GM12873 (cell line): ENCODE measurements around the gene RRP36.

Source experiments
- TF ChIP-seq, protein P1 (sequence below): IDR thresholded peaks from 2 replicates; pipeline ENCODE4 v1.5.1; 2012; ENCODE audit warnings: low read depth, mild to moderate bottlenecking, moderate library complexity, low read length, control low read depth; ENCODE audit not compliant: insufficient read depth; ENCODE audit errors: missing control alignments

Gene RRP36

DNA sequence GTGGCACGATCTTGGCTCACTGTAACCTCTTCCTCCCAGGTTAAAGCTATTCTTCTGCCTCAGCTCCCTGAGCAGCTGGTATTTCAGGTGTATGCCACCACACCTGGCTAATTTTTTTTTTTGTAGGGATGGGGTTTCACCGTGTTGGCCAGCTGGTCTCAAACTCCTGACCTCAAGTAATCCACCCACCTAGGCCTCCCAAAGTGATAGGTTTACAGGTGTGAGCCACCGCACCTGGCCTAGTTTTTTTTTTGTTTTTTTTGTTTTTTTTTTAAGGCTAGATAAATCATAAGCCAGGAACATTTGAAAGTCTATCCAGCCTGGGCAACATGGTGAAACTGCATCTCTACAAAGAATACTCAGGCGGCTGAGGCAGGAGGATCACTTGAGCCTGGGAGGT, 10.9 kb downstream of the RRP36 start:
- TF ChIP-seq, protein P1, sequence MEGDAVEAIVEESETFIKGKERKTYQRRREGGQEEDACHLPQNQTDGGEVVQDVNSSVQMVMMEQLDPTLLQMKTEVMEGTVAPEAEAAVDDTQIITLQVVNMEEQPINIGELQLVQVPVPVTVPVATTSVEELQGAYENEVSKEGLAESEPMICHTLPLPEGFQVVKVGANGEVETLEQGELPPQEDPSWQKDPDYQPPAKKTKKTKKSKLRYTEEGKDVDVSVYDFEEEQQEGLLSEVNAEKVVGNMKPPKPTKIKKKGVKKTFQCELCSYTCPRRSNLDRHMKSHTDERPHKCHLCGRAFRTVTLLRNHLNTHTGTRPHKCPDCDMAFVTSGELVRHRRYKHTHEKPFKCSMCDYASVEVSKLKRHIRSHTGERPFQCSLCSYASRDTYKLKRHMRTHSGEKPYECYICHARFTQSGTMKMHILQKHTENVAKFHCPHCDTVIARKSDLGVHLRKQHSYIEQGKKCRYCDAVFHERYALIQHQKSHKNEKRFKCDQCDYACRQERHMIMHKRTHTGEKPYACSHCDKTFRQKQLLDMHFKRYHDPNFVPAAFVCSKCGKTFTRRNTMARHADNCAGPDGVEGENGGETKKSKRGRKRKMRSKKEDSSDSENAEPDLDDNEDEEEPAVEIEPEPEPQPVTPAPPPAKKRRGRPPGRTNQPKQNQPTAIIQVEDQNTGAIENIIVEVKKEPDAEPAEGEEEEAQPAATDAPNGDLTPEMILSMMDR = no peak

DNA sequence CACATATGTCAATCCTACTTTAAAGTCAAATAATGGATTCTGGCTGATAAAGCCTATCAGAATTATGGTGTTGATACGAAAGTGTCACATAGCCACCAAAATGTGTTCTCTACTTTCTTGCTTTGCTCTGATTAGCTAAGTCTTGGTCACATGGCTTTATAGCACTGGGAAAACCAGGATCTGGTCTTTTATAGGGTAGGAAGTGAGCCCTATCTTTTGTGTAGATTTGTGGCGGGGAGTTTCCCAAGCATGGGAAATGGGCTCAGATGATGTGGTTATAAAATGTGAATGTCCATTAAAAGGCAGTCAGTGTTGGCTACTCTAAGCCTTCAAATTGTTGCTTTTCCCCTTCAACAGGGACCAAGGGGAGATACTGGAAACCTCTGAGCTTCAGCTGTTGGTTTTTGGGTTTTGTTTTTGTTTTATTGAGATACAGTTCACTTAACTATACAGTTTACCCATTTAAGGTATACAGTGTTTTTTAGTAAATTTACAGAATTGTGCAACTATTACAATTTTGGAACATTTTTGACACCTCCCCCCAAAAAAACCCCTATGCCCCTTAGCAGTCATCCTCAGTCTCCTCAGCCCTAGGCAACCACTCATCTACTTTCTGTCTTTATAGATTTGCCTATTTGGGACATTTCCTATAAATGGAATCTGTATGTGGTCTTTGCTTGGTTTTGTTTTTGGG, 12.2 kb downstream of the RRP36 start:
- TF ChIP-seq, protein P1 = no peak

DNA sequence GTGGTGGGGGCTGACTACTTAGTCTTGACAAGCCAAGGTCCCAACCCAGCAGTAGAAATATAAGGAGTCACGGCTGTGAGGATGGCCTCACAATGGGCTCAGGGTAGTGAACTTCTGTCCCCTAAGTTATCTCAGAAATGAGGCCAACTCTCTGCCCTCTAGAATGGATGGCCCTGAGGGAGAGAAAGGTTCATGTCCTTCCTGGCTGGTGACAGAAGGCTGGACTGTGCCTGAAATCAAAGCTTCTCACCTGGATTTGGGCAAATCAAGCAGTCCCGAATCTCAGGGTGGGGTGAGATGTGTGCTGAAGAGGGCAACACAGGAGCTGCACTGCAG, 12.7 kb downstream of the RRP36 start:
- TF ChIP-seq, protein P1 = no peak

GRCh38 chr6:43035495-43036194, 14.2 kb downstream of the RRP36 start:
- TF ChIP-seq, protein P1 = no peak

GRCh38 chr6:43036712-43037111, 15.3 kb downstream of the RRP36 start:
- TF ChIP-seq, protein P1 = no peak

GRCh38 chr6:43037197-43037596, 15.8 kb downstream of the RRP36 start:
- TF ChIP-seq, protein P1 = no peak

GRCh38 chr6:43037706-43038105, 16.3 kb downstream of the RRP36 start:
- TF ChIP-seq, protein P1 = no peak
